OCI-LY1 (cell line): ENCODE results near the gene PPP1R10.

Source experiments
- EZH2 ChIP-seq: fragments of 200-600 bp; sonication (generic), shearing (Covaris generic); IDR thresholded peaks from 2 replicates; pipeline ENCODE4 v1.8.0; 2017; ENCODE audit warnings: borderline replicate concordance, mixed run types, mild to moderate bottlenecking, antibody characterized with exemption, low read length, moderate library complexity, mixed read lengths
- TF ChIP-seq, protein P1 (sequence below): fragments of 200-600 bp; sonication (generic), shearing (Covaris generic); IDR thresholded peaks from 2 replicates; pipeline ENCODE4 v1.5.1; 2017; ENCODE audit warnings: mild to moderate bottlenecking, antibody characterized with exemption, low read length, moderate library complexity, mixed read lengths

- TF ChIP-seq, protein P1, sequence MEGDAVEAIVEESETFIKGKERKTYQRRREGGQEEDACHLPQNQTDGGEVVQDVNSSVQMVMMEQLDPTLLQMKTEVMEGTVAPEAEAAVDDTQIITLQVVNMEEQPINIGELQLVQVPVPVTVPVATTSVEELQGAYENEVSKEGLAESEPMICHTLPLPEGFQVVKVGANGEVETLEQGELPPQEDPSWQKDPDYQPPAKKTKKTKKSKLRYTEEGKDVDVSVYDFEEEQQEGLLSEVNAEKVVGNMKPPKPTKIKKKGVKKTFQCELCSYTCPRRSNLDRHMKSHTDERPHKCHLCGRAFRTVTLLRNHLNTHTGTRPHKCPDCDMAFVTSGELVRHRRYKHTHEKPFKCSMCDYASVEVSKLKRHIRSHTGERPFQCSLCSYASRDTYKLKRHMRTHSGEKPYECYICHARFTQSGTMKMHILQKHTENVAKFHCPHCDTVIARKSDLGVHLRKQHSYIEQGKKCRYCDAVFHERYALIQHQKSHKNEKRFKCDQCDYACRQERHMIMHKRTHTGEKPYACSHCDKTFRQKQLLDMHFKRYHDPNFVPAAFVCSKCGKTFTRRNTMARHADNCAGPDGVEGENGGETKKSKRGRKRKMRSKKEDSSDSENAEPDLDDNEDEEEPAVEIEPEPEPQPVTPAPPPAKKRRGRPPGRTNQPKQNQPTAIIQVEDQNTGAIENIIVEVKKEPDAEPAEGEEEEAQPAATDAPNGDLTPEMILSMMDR, result no peak
- TF ChIP-seq EZH2, result no peak
These were observed 48.8 kb downstream of the PPP1R10 start for GRCh38 chr6:30568245-30568644.
